PC-9 (cell line): ENCODE data around the gene VDR.

Source experiments
- CTCF ChIP-seq: fragments of 200-600 bp; sonication (generic); conservative IDR thresholded peaks from 2 replicates; pipeline ENCODE4 v1.6.1; 2017; ENCODE audit warnings: mixed run types, antibody characterized with exemption, mild to moderate bottlenecking, moderate library complexity
- EZH2 ChIP-seq: fragments of 200-600 bp; sonication (generic); IDR thresholded peaks from 2 replicates; pipeline ENCODE4 v1.8.0; 2017; ENCODE audit warnings: antibody characterized with exemption, low read depth

GRCh38 chr12:47850153-47851084, 54.4 kb downstream of the VDR start:
- TF ChIP-seq EZH2 (no peak), CTCF (no peak)
